Epithelial cell of esophagus (primary cell): Measurements from ENCODE around the gene VPS41.

Experiments used
- DNase-seq: peaks from one replicate; pipeline ENCODE4 v3.0.0; 2010; ENCODE audit warnings: low read depth
- H3K4me3 ChIP-seq: 2 replicates; pipeline ENCODE4 v1.5.1; 2011; ENCODE audit warnings: mild to moderate bottlenecking, low read length, control low read depth
- TF ChIP-seq, protein P1 (sequence below): IDR thresholded peaks from 2 replicates; pipeline ENCODE4 v1.5.1; 2011; ENCODE audit warnings: low read depth, mild to moderate bottlenecking, low read length, control low read depth, inconsistent platforms; ENCODE audit not compliant: insufficient read depth; ENCODE audit errors: missing control alignments

VPS41 gene

DNA sequence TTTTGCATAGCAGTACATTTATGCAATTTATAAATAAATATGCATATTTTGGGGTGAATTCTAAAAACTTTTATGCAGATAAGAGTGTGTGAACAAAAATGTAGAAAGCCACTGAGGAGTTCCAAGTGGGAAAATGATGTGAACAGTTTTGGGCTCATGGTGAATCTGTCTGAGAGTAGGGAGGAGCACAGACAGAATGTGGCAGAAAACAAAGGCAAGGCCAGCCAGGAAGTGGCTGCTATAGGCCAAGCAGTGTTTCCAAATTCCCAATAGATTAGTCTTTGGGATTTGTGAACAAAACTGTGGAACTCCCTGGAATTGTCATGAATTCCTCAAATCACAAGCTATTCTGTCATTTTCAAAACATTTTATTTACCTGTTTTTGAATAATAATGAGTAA, 204.2 kb downstream of the VPS41 start:
- TF ChIP-seq, protein P1, sequence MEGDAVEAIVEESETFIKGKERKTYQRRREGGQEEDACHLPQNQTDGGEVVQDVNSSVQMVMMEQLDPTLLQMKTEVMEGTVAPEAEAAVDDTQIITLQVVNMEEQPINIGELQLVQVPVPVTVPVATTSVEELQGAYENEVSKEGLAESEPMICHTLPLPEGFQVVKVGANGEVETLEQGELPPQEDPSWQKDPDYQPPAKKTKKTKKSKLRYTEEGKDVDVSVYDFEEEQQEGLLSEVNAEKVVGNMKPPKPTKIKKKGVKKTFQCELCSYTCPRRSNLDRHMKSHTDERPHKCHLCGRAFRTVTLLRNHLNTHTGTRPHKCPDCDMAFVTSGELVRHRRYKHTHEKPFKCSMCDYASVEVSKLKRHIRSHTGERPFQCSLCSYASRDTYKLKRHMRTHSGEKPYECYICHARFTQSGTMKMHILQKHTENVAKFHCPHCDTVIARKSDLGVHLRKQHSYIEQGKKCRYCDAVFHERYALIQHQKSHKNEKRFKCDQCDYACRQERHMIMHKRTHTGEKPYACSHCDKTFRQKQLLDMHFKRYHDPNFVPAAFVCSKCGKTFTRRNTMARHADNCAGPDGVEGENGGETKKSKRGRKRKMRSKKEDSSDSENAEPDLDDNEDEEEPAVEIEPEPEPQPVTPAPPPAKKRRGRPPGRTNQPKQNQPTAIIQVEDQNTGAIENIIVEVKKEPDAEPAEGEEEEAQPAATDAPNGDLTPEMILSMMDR = no peak
- no peak overlapping the region for H3K4me3 ChIP-seq
- no peak for DNase-seq

DNA sequence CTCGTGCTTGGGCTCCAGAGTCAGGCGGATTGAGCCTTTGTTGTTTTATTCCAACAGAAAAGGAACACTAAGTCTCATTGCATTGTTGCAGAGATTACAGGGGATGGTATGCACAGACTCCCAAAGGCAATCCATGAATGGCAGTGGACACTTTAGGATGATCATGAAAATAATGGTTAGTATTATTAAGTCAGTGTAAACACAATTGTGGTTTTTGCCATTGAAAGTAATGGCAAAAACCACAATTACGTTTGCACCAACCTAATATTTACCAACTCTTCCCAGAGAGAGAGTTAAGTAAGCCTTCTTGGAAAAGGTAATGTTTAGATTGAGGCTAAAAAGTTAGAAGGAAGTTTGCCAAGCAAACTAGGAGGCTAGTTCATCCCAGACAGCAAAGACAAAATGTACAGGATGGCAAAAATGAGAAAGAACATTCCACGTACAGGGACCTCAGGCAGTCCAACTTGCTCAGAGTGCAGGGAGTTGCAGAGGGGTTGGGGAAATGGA, 204.9 kb downstream of the VPS41 start:
- TF ChIP-seq, protein P1 = no peak
- no peak for DNase-seq
- no peak overlapping the region for H3K4me3 ChIP-seq

DNA sequence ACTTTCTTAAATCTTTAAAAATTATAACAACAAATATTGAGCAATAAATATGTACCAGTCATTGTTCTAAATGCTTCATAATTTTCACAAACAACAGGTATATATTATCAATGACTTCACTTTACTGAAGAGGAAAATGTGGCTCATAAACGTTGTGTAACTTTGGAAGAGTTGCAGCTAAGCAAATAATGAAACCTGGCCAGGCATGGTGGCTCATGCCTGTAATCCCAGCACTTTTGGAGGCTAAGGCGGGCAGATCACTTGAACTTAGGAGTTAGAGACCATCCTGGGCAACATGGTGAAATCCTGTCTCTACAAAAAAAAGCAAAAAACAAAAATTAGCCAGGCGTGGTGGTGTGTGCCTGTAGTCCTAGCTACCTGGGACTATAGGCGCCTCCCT, 205.9 kb downstream of the VPS41 start:
- TF ChIP-seq, protein P1 = no peak
- H3K4me3 ChIP-seq = no peak overlapping the region
- peak; percentile 82 for DNase-seq

DNA sequence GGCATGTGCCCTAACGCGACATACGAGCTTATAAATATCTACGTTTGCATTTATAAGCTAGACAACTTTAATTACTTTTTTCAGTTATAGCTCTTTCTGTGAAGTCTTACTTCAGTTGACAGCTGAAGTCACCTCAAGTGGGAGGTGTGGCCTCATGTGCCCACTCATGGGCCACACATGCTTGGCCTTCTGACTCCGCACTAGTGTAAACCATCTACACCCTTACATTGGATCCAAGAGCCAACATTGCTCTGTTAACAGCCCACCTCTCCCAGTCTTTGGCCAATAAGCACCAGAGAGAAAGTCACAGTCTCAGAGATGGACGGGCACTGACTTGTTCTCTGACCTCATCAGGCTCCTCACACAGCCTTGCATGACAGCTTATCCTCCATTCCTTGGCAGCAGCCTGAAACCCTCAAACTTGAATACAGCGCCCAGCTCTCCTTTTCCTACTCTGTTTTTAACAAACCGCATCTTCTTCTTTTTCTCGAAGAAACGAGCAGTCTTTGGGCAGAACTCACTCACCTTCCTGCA, 206.9 kb downstream of the VPS41 start:
- H3K4me3 ChIP-seq = no peak overlapping the region
- TF ChIP-seq, protein P1 = no peak

DNA sequence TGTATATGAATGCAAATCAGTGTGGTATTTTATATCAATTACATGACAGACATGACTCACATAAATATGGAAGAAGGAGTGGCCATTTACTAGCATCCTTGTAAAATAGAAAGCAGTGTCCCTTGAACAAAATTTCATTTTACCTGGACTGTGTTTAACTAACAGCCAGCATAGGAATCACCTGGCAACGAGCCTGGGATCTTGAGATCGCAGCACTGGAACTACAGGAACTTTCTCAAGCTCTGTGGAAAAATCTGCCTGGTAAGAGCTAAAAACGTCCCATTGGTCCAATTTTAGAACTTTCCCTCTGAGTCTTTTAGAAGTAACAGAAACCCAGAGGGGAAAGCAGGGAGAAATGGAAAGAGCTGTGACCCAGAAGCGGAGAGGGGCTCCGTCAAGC, 208.9 kb downstream of the VPS41 start:
- TF ChIP-seq, protein P1 = no peak
- no peak overlapping the region for H3K4me3 ChIP-seq
- DNase-seq = no peak

More for the DNA sequence above, 206.9 kb downstream of the VPS41 start:
- peak; percentile 85 for DNase-seq

DNA sequence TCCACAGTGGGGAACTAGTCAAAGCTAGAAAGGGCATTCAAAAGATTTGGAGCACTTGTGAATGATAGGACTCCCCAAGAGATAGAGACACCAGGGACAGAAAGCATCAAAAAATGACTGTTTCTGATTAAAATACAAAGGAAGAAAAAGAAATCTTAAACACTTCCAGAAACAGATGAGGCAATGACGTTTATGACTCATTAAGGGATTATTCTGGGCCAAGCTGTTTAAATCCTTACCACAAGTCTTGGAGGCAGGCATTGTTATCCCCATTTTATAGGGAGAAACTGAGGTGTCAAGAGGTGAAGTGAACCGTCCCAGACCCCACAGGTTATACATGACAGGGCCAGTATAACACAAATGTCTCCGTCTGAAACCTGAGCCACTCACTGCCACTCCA, 209.5 kb downstream of the VPS41 start:
- peak; percentile 62 for DNase-seq
- no peak overlapping the region for H3K4me3 ChIP-seq
- TF ChIP-seq, protein P1 = no peak

DNA sequence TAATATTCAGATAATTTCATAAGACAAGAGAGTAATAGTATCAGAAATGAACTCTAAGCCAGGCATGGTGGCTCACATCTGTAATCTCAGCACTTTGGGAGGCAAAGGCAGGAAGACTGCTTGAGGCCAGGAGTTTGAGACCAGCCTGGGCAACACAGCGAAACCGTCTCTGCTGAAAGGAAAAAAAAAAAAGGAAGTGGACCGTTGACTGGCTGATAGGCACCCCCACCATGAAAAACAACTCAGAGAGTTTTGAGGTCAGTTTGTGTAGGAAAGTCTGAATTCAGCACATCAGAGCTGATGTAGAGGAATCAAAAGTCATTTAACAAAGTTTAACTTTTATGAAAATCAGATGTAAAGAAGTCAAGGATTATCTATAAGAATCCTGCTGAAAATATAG, 214.7 kb downstream of the VPS41 start:
- DNase-seq = no peak
- TF ChIP-seq, protein P1 = no peak
- no peak overlapping the region for H3K4me3 ChIP-seq
